Activated CD8-positive, alpha-beta T cell treated with anti-CD3 and anti-CD28 coated beads, Interleukin-2, amount 10 ng/mL, durations not matched to agents 7 days and 5 days (primary cell): Measurements from ENCODE around the gene SH3GL1. TPM values are rescaled to one million over a fixed set of nuclear protein-coding genes. Genes with fewer than 3 reads are reported as not detected.

ENCODE experiments used
- ATAC-seq: fragments of 150-1000 bp; cut with Tn5 transposase; one replicate; pipeline ENCODE4 v1.10.0; 2021; ENCODE audit warnings: moderate library complexity
- CTCF ChIA-PET: fragments of 350-600 bp; sonication (Branson Sonifier 250); formaldehyde crosslinking; loops from one replicate; lab custom pipeline; 2021; ENCODE audit warnings: antibody characterized with exemption; lab: Charles Lee
- POLR2A ChIA-PET: fragments of 350-600 bp; sonication (Branson Sonifier 250); formaldehyde crosslinking; loops from one replicate; lab custom pipeline; 2021; ENCODE audit warnings: antibody characterized with exemption; lab: Charles Lee
- DNase-seq: peaks from one replicate; pipeline ENCODE4 v3.0.0-alpha.2; 2020
- H3K27ac Mint-ChIP-seq: one replicate; pipeline ENCODE4 v1.8.0; 2021; ENCODE audit warnings: mild to moderate bottlenecking, mixed read lengths
- H3K27me3 Mint-ChIP-seq: one replicate; pipeline ENCODE4 v1.8.0; 2021; ENCODE audit warnings: low read depth, mixed read lengths
- H3K36me3 Mint-ChIP-seq: one replicate; pipeline ENCODE4 v1.8.0; 2021; ENCODE audit warnings: low read depth, mixed read lengths
- H3K4me1 Mint-ChIP-seq: one replicate; pipeline ENCODE4 v1.8.0; 2021; ENCODE audit warnings: low read depth, mixed read lengths
- H3K4me3 Mint-ChIP-seq: one replicate; pipeline ENCODE4 v1.8.0; 2021; ENCODE audit warnings: mild to moderate bottlenecking, mixed read lengths
- H3K9me3 Mint-ChIP-seq: one replicate; pipeline ENCODE4 v1.8.0; 2022; ENCODE audit warnings: mixed read lengths; ENCODE audit not compliant: insufficient read depth
- total RNA-seq, 2 experiments: library from RNA; stranded (reverse); gene quantifications; one replicate each; pipeline ENCODE4 v1.2.3, GENCODE V29; 2021

Gene SH3GL1
- total RNA-seq, 2 experiments from 2014 or later, result 65.1 to 67.9 TPM

DNA sequence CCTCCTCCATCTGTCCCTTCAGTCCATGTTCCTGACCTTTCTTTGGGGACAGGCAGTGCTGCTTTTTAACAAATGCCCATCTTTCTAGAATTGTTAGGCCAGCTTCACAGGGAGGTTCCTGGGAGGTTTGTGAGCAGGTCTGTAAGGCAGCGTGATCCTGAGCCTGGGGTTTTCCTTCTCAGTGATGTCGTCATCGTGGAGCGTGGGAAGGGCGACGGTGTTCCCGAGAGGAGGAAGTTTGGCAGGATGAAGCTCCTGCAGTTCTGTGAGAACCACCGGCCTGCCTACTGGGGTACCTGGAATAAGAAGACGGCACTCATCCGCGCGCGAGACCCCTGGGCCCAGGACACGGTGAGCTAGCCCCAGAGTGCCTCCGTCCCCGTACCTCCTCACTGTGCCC, 28.9 kb upstream of the SH3GL1 start:
- H3K4me3 Mint-ChIP-seq, result no peak overlapping the region
- ChIA-PET POLR2A (interaction anchor here (0.8 kb wide), 1 partner anchor 27 kb away, joined by 3 read pairs; no protein-coding TSS in a partner anchor), CTCF (no interaction called here)
- no peaks in the 10 kb centered on the region for H3K4me1 Mint-ChIP-seq
- DNase-seq (no peak), ATAC-seq (no peak)
- no peak overlapping the region for H3K27ac Mint-ChIP-seq
- peaks cover 50% of the 10 kb centered on the region for H3K36me3 Mint-ChIP-seq
- H3K9me3 Mint-ChIP-seq, result no peaks in the 10 kb centered on the region
- H3K27me3 Mint-ChIP-seq, result no peaks in the 10 kb centered on the region

- CTCF ChIA-PET, result no interaction called here
- no peaks in the 10 kb centered on the region for H3K9me3 Mint-ChIP-seq
- no peaks in the 10 kb centered on the region for H3K27me3 Mint-ChIP-seq
- DNase-seq (no peak), ATAC-seq (no peak)
- POLR2A ChIA-PET, result no interaction called here
- peaks cover 53% of the 10 kb centered on the region for H3K36me3 Mint-ChIP-seq
- H3K4me3 Mint-ChIP-seq, result no peak overlapping the region
- peaks cover 4% of the 10 kb centered on the region for H3K4me1 Mint-ChIP-seq
- H3K27ac Mint-ChIP-seq, result no peak overlapping the region
Measured at GRCh38 chr19:4428326-4428975, 28.1 kb upstream of the SH3GL1 start.

DNA sequence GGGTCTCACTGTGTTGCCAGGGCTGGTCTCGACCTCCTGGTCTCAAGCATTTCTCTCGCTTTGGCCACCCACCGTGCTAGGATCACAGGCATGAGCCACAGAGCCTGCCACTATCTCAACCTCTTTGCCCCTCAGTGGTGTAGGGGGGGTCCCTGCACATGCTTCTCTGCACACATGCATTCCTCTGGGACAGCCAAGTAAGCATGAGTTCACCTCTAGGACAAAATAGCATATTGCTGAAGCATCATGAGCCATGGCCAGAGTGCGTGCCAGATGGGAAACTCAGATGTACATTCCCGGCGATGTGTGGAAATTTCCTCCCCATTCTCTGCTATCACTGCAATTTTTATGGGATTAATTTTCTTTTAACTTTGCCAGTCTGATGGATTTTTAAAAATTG, 25.2 kb upstream of the SH3GL1 start:
- CTCF ChIA-PET, result no interaction called here
- Mint-ChIP-seq H3K36me3 (peaks cover 44% of the 10 kb centered on the region), H3K9me3 (no peaks in the 10 kb centered on the region), H3K27ac (no peak overlapping the region), H3K4me3 (no peak overlapping the region), H3K27me3 (no peaks in the 10 kb centered on the region), H3K4me1 (peaks cover 5% of the 10 kb centered on the region)
- ATAC-seq (no peak), DNase-seq (no peak)
- POLR2A ChIA-PET, result no interaction called here

DNA sequence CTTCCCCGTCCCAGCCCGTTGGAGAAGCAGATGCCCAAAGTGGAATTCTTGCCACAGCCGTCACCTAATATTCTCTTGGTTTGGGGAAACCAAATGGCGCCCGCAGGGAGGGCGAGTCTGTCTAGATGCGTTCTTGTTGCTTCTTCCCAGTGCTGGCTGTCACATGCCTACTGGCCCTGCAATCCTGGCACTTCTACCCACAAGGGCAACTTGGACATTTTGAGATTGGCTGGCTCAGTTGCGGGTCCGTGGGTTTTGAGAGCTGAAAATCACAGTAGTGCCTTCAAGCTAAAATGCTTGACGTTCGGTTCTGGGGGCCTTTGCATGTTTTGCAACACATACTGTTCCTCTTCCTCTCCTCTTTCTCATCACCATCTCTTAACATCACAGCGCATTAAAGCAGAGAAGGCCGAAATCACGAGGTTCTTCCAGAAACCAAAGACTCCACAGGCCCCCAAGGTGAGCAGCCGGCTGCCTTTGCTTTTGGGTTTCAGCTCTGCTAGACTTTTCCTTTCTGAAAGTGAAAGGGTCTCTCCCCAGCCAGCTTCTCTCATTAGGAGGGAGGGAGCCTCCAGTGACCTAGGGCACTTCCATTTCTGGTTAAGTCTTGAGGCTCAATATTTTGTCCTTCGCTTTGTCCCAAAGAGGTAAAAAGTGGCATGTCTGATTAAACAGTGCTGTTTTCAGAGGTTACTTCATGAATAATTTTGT, 23.2 kb upstream of the SH3GL1 start:
- ChIA-PET CTCF (interaction anchor here (0.8 to 1.3 kb wide), 2 partner anchors 9 to 157 kb away, joined by 3 read pairs; no protein-coding TSS in a partner anchor), POLR2A (no interaction called here)
- Mint-ChIP-seq H3K4me1 (peaks cover 5% of the 10 kb centered on the region), H3K27ac (no peak overlapping the region), H3K4me3 (no peak overlapping the region), H3K9me3 (no peaks in the 10 kb centered on the region), H3K27me3 (no peaks in the 10 kb centered on the region), H3K36me3 (peaks cover 29% of the 10 kb centered on the region)
- no peak for ATAC-seq
- DNase-seq, result no peak

DNA sequence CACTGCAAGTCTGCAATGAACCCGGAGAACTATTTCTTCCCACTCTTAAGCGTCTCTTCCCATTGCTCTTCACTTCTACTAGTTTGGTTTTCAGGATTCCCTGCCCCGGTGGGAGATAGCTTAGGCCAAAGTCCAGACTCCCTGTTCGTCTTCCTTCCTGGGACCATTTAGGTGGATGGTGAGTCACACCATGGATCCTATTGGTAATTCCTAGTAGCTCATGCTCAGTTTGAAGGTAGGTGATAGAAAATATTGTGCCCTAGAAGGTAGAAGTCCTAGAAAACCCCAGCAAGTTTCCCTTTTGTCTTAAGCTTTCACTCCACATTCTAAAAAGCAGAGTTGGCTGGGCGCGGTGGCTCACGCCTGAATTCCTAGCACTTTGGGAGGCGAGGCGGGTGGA, 15.9 kb upstream of the SH3GL1 start:
- Mint-ChIP-seq H3K27ac (no peak overlapping the region), H3K9me3 (no peaks in the 10 kb centered on the region), H3K27me3 (no peaks in the 10 kb centered on the region), H3K36me3 (peaks cover 44% of the 10 kb centered on the region), H3K4me3 (no peak overlapping the region), H3K4me1 (peaks cover 3% of the 10 kb centered on the region)
- DNase-seq (no peak), ATAC-seq (no peak)
- POLR2A ChIA-PET, result interaction anchor here (1.4 kb wide), 1 partner anchor 10 kb away, joined by 6 read pairs; no protein-coding TSS in a partner anchor
- CTCF ChIA-PET, result interaction anchor here (0.6 to 2.1 kb wide), 5 partner anchors 9 to 915 kb away, joined by 3 to 7 read pairs (median 3); no protein-coding TSS in a partner anchor

DNA sequence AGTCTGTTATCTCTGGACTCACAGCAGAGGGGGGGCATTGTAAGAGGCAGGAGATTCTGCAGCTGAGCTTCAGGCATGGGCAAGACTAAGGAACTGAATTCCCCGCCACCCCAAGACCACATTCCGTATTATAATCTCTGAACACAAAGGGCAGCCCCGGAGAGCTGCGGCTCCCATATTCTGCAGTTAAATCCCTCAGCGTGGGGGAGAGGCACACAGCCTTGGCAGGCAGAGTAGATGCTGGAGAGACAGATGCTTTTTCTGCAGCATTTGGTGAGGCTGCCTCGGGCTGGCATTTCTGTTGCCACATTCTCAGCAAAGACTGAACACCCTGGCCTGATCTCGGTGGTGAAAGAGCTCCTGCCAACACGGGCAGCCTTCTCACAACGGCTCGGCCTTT, 15.0 kb upstream of the SH3GL1 start:
- POLR2A ChIA-PET, result interaction anchor here (1.7 kb wide), 1 partner anchor 13 kb away, joined by 4 read pairs; the partner anchor contains the start of gene CHAF1A
- DNase-seq (no peak), ATAC-seq (no peak)
- Mint-ChIP-seq H3K4me1 (peaks cover 3% of the 10 kb centered on the region), H3K36me3 (peaks cover 44% of the 10 kb centered on the region), H3K9me3 (no peaks in the 10 kb centered on the region), H3K27me3 (no peaks in the 10 kb centered on the region), H3K27ac (no peak overlapping the region), H3K4me3 (no peak overlapping the region)
- CTCF ChIA-PET, result interaction anchor here (1.2 to 2.1 kb wide), 2 partner anchors 9 to 13 kb away, joined by 3 to 7 read pairs; no protein-coding TSS in a partner anchor

- H3K36me3 Mint-ChIP-seq, result peaks cover 46% of the 10 kb centered on the region
- ChIA-PET POLR2A (interaction anchor here (0.6 to 1.7 kb wide), 2 partner anchors 12 to 104 kb away, joined by 3 to 4 read pairs; partner anchors contain the start of gene CHAF1A), CTCF (interaction anchor here (0.6 to 2.1 kb wide), 3 partner anchors 9 to 388 kb away, joined by 3 to 7 read pairs (median 3); no protein-coding TSS in a partner anchor)
- ATAC-seq, result no peak
- H3K4me3 Mint-ChIP-seq, result no peak overlapping the region
- H3K27ac Mint-ChIP-seq, result no peak overlapping the region
- no peaks in the 10 kb centered on the region for H3K27me3 Mint-ChIP-seq
- no peaks in the 10 kb centered on the region for H3K9me3 Mint-ChIP-seq
- DNase-seq, result no peak
- peaks cover 3% of the 10 kb centered on the region for H3K4me1 Mint-ChIP-seq
Measured at GRCh38 chr19:4414800-4415321, 14.5 kb upstream of the SH3GL1 start.

DNA sequence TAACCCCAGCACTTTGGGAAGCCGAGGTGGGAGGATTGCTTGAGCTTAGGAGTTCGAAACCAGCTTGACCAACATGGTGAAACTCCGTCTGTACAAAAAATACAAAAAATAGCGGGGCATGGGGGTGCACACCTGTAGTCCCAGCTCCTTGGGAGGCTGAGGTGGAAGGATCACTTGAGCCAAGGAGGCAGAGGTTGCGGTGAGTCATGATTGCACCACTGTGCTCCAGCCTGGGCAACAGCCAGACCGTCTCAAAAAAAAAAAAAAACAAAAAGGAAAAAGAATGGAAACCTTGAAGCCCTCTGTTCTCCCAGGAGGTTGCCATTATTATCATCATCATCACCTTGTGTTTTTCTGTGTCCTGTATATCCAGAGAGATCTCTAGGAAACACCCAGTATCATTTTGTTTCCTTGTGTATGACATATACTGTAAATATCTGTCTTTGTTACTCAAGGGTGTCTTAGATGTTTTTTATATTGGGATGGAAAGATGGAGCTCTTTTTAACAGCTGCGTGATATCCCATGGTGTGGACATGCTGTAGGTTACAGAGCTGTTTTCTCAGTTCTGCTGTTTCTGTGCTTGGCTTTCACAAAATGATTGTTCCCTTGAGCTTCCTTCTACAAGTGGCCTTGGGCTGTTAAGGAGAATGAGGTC, 13.9 kb upstream of the SH3GL1 start:
- ChIA-PET CTCF (interaction anchor here (0.6 to 2.1 kb wide), 3 partner anchors 8 to 389 kb away, joined by 3 to 7 read pairs (median 3); no protein-coding TSS in a partner anchor), POLR2A (interaction anchor here (0.6 to 1.7 kb wide), 2 partner anchors 12 to 103 kb away, joined by 3 to 4 read pairs; partner anchors contain the start of gene CHAF1A)
- Mint-ChIP-seq H3K4me3 (no peak overlapping the region), H3K9me3 (no peaks in the 10 kb centered on the region), H3K27me3 (no peaks in the 10 kb centered on the region), H3K4me1 (peaks cover 3% of the 10 kb centered on the region), H3K27ac (no peak overlapping the region), H3K36me3 (peaks cover 49% of the 10 kb centered on the region)
- ATAC-seq (no peak), DNase-seq (no peak)

GRCh38 chr19:4413588-4413987, 13.2 kb upstream of the SH3GL1 start:
- H3K36me3 Mint-ChIP-seq, result peaks cover 56% of the 10 kb centered on the region
- H3K27me3 Mint-ChIP-seq, result no peaks in the 10 kb centered on the region
- H3K9me3 Mint-ChIP-seq, result no peaks in the 10 kb centered on the region
- ChIA-PET CTCF (no interaction called here), POLR2A (interaction anchor here (1.7 kb wide), 1 partner anchor 11 kb away, joined by 4 read pairs; the partner anchor contains the start of gene CHAF1A)
- no peak overlapping the region for H3K27ac Mint-ChIP-seq
- no peak overlapping the region for H3K4me3 Mint-ChIP-seq
- no peak for ATAC-seq
- DNase-seq, result no peak
- H3K4me1 Mint-ChIP-seq, result peaks cover 3% of the 10 kb centered on the region

DNA sequence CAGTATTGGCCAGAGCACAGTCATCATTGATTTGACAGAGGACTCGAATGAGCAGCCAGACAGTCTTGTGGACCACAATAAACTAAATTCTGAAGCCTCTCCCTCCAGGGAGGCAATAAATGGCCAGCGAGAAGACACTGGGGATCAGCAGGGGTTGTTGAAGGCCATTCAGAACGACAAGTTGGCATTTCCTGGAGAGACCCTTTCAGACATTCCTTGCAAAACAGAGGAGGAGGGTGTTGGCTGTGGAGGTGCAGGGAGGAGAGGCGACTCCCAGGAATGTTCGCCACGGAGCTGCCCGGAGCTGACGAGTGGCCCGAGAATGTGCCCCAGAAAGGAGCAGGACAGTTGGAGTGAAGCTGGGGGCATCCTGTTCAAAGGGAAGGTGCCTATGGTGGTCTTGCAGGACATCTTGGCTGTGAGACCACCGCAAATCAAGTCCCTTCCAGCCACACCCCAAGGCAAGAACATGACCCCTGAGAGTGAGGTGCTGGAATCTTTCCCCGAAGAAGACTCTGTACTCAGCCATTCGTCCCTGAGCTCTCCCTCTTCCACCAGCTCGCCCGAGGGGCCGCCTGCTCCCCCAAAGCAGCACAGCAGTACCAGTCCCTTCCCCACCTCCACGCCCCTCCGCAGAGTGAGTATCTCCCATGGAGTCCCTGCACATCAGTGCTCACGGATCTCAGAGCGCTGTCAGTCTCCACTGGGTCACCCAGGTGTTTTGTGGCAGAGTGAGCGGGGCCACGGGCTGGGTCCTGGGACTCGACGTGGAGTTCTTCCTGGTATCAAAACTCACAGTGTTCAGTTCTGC, 9.0 kb upstream of the SH3GL1 start:
- ATAC-seq (no peak), DNase-seq (no peak)
- H3K27me3 Mint-ChIP-seq, result no peaks in the 10 kb centered on the region
- no peak overlapping the region for H3K27ac Mint-ChIP-seq
- ChIA-PET POLR2A (no interaction called here), CTCF (no interaction called here)
- peaks cover 65% of the 10 kb centered on the region for H3K36me3 Mint-ChIP-seq
- H3K4me1 Mint-ChIP-seq, result peaks cover 23% of the 10 kb centered on the region
- no peak overlapping the region for H3K4me3 Mint-ChIP-seq
- H3K9me3 Mint-ChIP-seq, result no peaks in the 10 kb centered on the region
